Mucosa of rectum (tissue), 2 donors: ENCODE data around the gene RAF1.
"Not testable (repeated sequence)": the region's sequence is repeated elsewhere in the genome, so short reads cannot be mapped to it uniquely, and the experiment has no call there.

Source experiments
- H3K27ac ChIP-seq, 2 donors: one replicate each; pipeline ENCODE4 v1.7.0; 2013; ENCODE audit warnings: inconsistent platforms in 2 of 2, low read depth in 2 of 2, low read length in 2 of 2
- H3K27me3 ChIP-seq, 2 donors: one replicate each; pipeline ENCODE4 v1.7.0; 2013; ENCODE audit warnings: low read length in 2 of 2; ENCODE audit not compliant: control insufficient read depth in 2 of 2, insufficient read depth in 2 of 2
- H3K36me3 ChIP-seq, 2 donors: one replicate each; pipeline ENCODE4 v1.7.0; 2013; ENCODE audit warnings: low read length in 2 of 2; ENCODE audit not compliant: control insufficient read depth in 2 of 2, insufficient read depth in 2 of 2
- H3K4me1 ChIP-seq, 2 donors: one replicate each; pipeline ENCODE4 v1.7.0; 2013; ENCODE audit warnings: low read length in 2 of 2, mild to moderate bottlenecking in 1 of 2; ENCODE audit not compliant: control insufficient read depth in 2 of 2, insufficient read depth in 2 of 2
- H3K4me3 ChIP-seq, 2 donors: one replicate each; pipeline ENCODE4 v1.7.0; 2013; ENCODE audit warnings: low read length in 2 of 2
- H3K9ac ChIP-seq, 2 donors: one replicate each; pipeline ENCODE4 v1.7.0; 2013; ENCODE audit warnings: low read length in 2 of 2, low read depth in 1 of 2, mild to moderate bottlenecking in 1 of 2
- H3K9me3 ChIP-seq, 2 donors: one replicate each; pipeline ENCODE4 v1.7.0; 2013; ENCODE audit warnings: low read length in 2 of 2; ENCODE audit not compliant: control insufficient read depth in 2 of 2
- donor health status: healthy.
- donor health status: Normal muscosa, but diverticular disease.

Gene RAF1

GRCh38 chr3:12643724-12644123 lies 20.2 kb downstream of the RAF1 start:
- Histone ChIP-seq H3K4me3 (no peak overlapping the region), H3K27ac (no peak overlapping the region), H3K36me3 (no peaks in the 10 kb centered on the region), H3K4me1 (no peaks in the 10 kb centered on the region), H3K9me3 (no peaks in the 10 kb centered on the region), H3K27me3 (no peaks in the 10 kb centered on the region), H3K9ac (no peak overlapping the region)

- Histone ChIP-seq H3K4me1 (no peaks in the 10 kb centered on the region), H3K27ac (no peak overlapping the region), H3K9me3 (no peaks in the 10 kb centered on the region), H3K27me3 (no peaks in the 10 kb centered on the region), H3K36me3 (no peaks in the 10 kb centered on the region), H3K9ac (no peak overlapping the region), H3K4me3 (no peak overlapping the region)
Measured at GRCh38 chr3:12643010-12643380, 20.9 kb downstream of the RAF1 start.

GRCh38 chr3:12640853-12641252 lies 23.1 kb downstream of the RAF1 start:
- H3K4me1 ChIP-seq, H3K27me3 ChIP-seq, H3K4me3 ChIP-seq, H3K36me3 ChIP-seq, H3K9me3 ChIP-seq, H3K9ac ChIP-seq, H3K27ac ChIP-seq: not testable (repeated sequence)

GRCh38 chr3:12638105-12638504 lies 25.8 kb downstream of the RAF1 start:
- H3K27ac ChIP-seq: no peak overlapping the region

GRCh38 chr3:12633108-12633507 lies 30.8 kb downstream of the RAF1 start:
- peaks cover 4 to 8% of the 10 kb centered on the region in 2 donors for H3K4me1 ChIP-seq
- no peak overlapping the region for H3K27ac ChIP-seq
- H3K4me3 ChIP-seq: no peak overlapping the region
- H3K9me3 ChIP-seq: no peaks in the 10 kb centered on the region
- no peak overlapping the region for H3K9ac ChIP-seq
- H3K27me3 ChIP-seq: no peaks in the 10 kb centered on the region
- H3K36me3 ChIP-seq: peaks cover 2 to 3% of the 10 kb centered on the region in 2 donors

More at GRCh38 chr3:12638105-12638504, 25.8 kb downstream of the RAF1 start:
- Histone ChIP-seq H3K4me3 (no peak overlapping the region), H3K9me3 (no peaks in the 10 kb centered on the region), H3K4me1 (no peaks in the 10 kb centered on the region), H3K36me3 (peaks cover 2 to 3% of the 10 kb centered on the region in 2 donors), H3K9ac (no peak overlapping the region), H3K27me3 (no peaks in the 10 kb centered on the region)

- no peak overlapping the region for H3K4me3 ChIP-seq
- peaks cover 4 to 8% of the 10 kb centered on the region in 2 donors for H3K4me1 ChIP-seq
- H3K9ac ChIP-seq: no peak overlapping the region
- H3K27ac ChIP-seq: no peak overlapping the region
- peaks cover 2 to 3% of the 10 kb centered on the region in 2 donors for H3K36me3 ChIP-seq
- H3K9me3 ChIP-seq: no peaks in the 10 kb centered on the region
- H3K27me3 ChIP-seq: no peaks in the 10 kb centered on the region
Measured at GRCh38 chr3:12632523-12632922, 31.4 kb downstream of the RAF1 start.

GRCh38 chr3:12630843-12631242 lies 33.1 kb downstream of the RAF1 start:
- H3K4me1 ChIP-seq, H3K27me3 ChIP-seq, H3K27ac ChIP-seq, H3K9ac ChIP-seq, H3K4me3 ChIP-seq, H3K36me3 ChIP-seq, H3K9me3 ChIP-seq: not testable (repeated sequence)

GRCh38 chr3:12630292-12630691 lies 33.6 kb downstream of the RAF1 start:
- Histone ChIP-seq H3K4me1 (peaks cover 4 to 8% of the 10 kb centered on the region in 2 donors), H3K9me3 (no peaks in the 10 kb centered on the region), H3K27ac (no peak overlapping the region), H3K9ac (no peak overlapping the region), H3K4me3 (no peak overlapping the region), H3K36me3 (no peaks in the 10 kb centered on the region), H3K27me3 (no peaks in the 10 kb centered on the region)

GRCh38 chr3:12629560-12629959 lies 34.4 kb downstream of the RAF1 start:
- Histone ChIP-seq H3K4me3 (no peak overlapping the region), H3K36me3 (no peaks in the 10 kb centered on the region), H3K27ac (no peak overlapping the region), H3K4me1 (peaks cover 4 to 8% of the 10 kb centered on the region in 2 donors), H3K9ac (no peak overlapping the region), H3K9me3 (no peaks in the 10 kb centered on the region), H3K27me3 (no peaks in the 10 kb centered on the region)

GRCh38 chr3:12628813-12629212 lies 35.1 kb downstream of the RAF1 start:
- Histone ChIP-seq H3K4me1 (peaks cover 4 to 8% of the 10 kb centered on the region in 2 donors), H3K27ac (no peak overlapping the region), H3K4me3 (no peak overlapping the region), H3K36me3 (no peaks in the 10 kb centered on the region), H3K27me3 (no peaks in the 10 kb centered on the region), H3K9me3 (no peaks in the 10 kb centered on the region), H3K9ac (no peak overlapping the region)

- peaks cover 4 to 8% of the 10 kb centered on the region in 2 donors for H3K4me1 ChIP-seq
- no peaks in the 10 kb centered on the region for H3K36me3 ChIP-seq
- no peak overlapping the region for H3K4me3 ChIP-seq
- no peaks in the 10 kb centered on the region for H3K9me3 ChIP-seq
- no peak overlapping the region for H3K27ac ChIP-seq
- no peaks in the 10 kb centered on the region for H3K27me3 ChIP-seq
- H3K9ac ChIP-seq: no peak overlapping the region
Measured at GRCh38 chr3:12627370-12627769, 36.5 kb downstream of the RAF1 start.
